HG03469 (cell line): ENCODE measurements around the gene TECPR2.

Experiments
- ATAC-seq: cut with Tn5 transposase; IDR thresholded peaks from one replicate; pipeline ENCODE4 v1.9.1; 2021; ENCODE audit warnings: mild to moderate bottlenecking, moderate library complexity, moderate number of reproducible peaks; ENCODE audit not compliant: unreplicated experiment

TECPR2 gene

DNA sequence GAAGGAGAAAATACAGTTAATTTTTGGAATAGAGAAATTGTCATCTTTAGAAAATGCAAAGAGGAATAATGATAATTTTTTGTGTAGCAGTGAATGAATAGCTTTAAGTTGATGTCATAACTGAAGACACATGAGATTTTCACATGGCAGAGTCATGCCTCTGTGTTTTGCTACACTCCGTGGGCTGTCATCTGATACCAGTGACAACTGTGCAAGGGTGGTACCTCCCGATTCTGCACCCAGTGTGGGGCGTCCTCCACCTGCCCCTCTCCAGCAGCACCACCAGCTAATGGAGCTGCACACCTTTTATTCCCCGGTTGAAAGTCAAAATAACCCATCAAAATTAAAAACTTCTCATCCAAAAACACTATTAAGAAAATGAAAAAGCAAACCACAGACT lies 99.7 kb downstream of the TECPR2 start:
- no peak for ATAC-seq

DNA sequence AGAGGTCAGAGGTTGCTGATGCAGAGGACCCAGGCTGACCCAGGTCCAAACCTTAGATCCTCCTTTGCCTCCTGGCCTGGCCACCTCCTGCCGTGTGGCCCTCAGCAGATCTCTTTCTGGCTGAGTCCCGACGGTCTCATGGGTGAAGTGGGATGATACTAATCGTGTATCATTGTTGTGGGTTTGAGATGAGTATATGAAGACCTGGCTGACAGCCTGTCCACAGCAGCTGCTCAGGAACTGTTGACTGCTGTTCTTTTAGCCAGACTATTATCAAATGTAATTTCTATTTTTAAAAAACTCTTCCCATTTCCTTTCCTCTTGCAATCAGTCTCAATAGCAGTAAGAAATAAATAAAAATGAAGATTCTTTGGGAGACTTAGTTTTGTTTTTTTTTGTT lies 101.3 kb downstream of the TECPR2 start:
- ATAC-seq = no peak

DNA sequence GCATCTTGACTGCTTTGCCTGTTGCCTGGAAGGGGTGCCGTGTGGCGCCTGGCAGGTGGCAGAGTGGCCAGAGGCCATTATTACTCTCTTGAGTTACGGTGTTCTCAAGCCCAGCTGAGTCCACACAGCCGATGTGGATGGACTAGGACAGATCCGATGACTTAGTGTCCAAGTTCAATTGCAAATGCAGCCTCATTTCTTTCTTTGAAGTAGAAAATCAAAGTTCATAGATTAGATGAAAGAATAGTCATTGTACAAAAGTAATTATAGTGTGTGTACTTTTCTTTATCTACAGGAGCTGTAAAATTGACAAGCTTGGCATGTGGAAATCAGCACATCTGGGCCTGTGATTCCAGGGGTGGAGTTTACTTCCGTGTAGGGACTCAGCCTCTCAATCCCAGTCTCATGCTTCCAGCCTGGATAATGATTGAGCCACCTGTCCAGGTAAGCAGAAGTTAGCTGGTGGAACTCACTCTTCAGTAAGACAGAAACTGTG lies 102.2 kb downstream of the TECPR2 start:
- no peak for ATAC-seq

DNA sequence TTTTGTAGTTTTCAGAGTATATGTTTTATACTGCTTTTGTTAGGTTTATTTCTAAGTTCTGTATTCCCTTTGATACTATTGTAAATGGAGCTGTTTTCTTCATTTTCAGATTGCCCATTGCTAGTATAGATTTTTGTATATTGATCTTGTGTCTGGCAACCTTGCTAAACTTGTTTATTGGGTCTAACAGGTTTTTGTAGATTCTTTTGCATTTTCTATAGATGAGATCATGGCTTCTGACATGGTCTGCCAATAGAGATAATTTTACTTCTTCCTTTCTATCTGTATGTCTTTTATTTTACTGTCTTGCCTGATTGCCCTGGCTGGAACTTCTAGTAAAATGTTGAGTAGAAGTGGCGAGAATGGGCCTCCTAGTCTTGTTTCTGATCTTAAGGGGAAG lies 106.5 kb downstream of the TECPR2 start:
- no peak for ATAC-seq

DNA sequence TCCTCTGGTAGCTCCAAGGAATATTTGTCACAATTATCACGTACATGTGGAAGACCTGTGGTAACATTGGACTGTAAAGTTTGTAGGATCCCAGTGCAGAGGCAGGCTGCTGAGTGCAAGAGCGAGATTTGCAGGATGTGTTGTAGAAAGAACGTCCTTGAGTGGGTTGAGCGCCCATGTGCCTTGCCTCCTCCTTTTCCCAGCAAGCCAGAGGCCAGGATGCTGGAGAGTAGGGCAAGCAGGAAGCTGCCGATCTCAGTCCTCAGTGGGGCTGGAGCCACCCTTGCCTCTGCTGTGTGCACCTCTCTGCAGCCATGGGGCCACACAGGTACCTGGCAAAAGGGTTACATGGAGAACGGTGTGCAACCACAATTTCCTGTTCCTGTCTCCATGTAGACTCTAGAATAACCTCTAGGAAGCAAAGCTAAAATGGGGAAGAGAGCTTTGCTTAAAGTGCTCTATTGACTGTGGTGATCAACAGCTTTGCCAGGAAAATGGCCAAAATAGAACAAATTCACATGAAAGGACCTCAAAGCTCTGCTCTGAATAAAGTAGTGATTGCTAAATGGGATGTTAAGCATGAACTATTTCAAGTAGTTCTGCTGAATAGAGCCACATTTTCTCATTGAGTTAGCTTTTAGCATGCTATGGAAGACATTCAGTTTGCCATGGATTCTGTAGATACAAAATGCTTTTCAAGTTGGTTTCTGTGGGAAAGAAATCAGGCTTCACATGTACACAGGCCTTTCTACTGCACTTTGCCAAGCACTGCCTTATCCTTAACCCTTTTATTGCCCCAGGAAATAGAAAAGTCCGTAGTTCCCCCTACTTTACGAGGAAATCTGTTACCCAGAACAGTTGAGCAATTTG lies 109.4 kb downstream of the TECPR2 start:
- ATAC-seq = no peak

DNA sequence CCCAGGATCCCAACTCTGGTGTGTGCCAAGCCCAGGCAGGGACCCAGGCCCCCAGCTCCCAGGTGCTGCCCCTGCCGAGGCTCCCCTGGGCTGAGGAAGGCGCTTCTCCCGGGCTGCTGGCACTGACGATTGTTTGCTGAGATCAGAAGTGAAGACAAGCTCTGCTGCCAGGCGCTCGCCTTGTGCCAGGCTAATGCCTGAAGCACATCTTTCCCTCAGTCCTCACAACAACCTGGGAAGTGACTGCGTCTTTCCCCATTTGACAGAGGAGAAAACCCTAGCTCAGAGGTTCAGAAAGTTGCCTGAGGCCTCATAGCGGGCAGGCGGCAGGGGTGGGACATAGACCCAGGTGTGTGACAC lies 110.0 kb downstream of the TECPR2 start:
- ATAC-seq = no peak

DNA sequence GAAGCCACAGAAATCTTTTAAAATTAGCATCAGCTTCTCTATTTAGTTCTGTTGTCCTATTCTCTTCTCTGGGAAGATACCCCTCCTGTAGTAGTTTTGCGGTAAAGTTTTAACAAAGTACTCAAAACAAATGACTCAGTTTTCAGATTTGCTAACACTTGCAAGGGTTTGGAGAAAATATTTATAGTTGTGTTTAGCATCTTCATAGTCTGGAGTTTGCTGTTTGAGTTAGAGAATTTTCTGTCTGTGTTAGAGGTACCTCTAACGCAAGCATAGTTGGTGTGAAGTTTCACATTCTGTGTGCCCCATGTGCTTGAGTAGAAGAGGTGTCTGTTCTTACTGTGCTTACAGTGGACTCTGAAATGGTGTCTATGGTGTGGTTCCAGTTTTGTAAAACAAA lies 110.8 kb downstream of the TECPR2 start:
- no peak for ATAC-seq

DNA sequence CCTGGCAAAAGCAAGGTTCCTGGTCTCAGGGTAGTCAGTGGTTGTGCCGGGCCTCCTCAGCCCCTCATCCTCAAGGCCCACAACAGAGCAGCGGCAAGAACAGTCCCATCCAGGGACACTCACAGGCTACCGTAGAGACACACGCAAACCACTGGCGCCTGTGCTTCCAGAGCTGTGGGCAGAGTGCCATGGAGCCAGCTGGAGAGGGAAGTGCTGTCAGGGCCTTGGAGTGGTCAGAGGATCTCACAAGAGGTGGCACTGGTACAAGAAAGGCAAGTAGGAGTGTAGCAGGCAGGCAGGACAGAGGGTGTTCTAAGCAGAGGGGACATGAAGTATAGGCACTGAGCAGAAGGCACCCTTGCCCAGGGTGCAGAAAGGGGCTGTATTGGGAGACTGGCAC lies 112.2 kb downstream of the TECPR2 start:
- ATAC-seq = no peak

DNA sequence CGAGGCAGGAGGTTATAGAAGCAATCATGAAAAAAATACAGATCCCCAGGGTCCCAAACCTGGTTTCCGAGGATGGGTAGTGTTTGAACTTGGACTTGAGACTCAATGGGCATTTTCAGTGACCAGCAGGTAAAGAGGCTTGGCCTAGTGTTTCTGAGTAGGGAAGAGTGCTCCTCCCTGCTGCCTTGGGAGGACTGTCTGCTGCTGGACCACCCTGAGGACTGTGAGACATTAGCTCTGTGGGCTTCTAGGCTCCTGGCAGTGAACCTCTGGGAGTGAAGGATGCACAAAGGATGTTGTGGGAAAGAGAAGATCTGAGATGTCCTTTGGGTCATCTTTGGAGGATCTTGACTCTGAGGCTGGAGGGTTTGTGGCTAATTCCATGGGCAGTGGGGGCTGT lies 116.4 kb downstream of the TECPR2 start:
- no peak for ATAC-seq

DNA sequence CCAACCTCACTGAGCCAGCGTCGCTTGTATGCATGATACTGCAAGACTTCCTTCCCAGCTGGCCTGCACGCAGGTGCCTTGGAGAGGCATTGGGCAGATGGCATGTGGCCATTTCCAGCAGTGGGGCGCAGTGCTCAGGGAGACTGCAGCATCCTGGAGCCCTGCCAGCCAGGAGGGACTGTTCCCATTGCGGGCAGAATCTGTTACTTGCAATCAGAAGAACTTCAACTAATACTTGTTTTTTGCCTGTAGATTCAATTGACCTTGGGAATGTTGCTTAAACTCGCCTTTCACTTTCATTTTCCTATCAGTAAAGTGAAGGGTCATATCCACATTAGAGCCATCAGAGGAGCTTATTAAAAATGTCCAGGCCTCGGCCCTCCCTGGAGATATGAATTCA lies 117.0 kb downstream of the TECPR2 start:
- no peak for ATAC-seq

DNA sequence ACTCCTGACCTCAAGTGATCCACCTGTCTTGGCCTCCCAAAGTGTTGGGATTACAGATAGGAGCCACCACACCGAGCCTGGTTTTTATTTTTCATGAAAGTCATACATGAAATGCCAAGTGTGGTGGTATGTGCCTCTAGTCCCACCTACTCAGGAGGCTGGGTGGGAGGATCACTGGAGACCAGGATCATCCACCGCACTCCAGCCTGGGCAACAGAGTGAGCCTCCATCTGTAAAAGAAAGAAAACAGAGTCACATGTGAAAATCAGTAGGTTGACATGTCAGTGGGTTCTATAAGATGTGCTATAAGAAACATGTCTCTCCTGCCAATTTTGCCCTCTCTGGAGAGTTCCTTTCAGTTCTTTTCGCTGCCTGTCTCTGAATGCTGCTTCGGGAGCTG lies 118.6 kb downstream of the TECPR2 start:
- no peak for ATAC-seq

DNA sequence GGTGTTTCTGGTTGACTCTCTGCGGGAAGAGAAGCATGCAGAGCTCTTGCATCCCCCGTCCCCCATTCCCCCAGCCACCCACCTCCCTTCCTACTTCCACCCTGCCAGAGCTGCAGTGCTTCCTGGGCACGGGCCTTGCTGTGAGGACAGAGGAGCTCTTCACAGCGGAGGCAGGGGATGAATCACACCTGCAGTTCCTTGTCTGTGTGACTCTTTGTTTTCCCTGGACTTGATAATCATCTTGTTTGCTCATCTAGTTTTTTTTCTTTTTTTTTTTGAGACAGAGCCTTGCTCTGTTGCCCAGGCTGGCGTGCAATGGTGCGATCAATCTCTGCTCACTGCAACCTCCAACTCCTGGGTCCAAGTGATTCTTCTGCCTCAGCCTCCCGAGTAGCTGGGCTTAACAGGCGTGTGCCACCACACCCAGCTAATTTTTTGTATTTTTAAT lies 119.1 kb downstream of the TECPR2 start:
- ATAC-seq = no peak

DNA sequence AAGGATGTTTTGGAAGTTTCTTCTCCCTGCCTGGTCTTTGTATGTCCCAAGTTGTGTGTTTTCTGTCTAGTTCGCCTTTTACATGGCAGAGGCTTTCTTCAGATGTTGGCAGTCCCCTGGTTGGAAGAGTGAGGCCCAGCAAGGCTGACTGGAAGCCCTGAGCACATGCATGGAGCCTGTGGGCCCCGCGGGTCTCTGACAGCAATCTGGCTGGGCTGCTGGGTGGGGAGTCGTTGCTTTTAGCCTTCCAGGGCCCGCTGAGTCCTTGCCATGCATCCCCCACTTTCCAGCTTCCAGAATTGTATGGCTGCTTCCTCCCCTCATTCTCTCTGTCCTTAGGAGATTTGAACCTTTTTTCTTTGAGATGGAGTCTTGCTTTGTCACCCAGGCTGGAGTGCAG lies 121.6 kb downstream of the TECPR2 start:
- ATAC-seq = no peak

DNA sequence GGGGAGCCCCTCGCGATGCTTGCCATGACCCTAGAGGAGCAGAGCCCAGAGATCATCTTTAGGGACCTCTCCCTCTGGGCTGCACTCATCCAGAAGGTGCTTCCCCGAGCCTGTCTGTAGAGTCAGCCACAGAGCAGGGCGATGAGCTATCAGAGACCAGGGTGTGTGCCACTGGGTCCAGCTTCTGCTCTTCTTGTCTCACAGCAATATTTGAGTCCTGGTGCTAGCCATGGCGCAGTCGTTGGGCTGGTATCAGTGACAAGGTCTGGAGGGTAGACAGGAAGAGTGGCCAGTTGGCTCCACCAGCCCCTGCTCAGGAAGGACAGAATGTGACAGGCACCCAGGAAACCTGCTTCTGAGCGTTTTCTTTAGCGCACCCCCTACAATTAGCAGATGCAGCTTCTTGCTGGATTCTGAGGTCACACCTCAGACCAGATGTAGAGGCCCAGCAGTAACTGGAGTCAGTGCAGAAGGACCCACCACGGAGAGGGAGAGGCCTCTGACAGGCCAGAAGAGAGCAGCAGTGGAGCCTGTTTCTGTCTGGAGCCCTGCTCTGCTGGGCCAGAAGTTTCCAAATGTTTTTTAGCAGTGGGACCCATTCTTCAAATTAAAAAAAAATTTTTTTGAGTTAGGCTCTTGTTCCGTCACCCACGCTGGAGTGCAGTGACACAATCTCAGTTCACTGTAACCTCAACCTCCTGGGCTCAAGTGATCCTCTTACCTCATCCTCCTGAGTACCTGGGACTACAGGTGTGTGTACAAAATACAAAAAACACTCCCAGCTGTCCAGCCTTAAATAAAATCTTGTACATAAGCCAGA lies 123.2 kb downstream of the TECPR2 start:
- ATAC-seq = no peak

DNA sequence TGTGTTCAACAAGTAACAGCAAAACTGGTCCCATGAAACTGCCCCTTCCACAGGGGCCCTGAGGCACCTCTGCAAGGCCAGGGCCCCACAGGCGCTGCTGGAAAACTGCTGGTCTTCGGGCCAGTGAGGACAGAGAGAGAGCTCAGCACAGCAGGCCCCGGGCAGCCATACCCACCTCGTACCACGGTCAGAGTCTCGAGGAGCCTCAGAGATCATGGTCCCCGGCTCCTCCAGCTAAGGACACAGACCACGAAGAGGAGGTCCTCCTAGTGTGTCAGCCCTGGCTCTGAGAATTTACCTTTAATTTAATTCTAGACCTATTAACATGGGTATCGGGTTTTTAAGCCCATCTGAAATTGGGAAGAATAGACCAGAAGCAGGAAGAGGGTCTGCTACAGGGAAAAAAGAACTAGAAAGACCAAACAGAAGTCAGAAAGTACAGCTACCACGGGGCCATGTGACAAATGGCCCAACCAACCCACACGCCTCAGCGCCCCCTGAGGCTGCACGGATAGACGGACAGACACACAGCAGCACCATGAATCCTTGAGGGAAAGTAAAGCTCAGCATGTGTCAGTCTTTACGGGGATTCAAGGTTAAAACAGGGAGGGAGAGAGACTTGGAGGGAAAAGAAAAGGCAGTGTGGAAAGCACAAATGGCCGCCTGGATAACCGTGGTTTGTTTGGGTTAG lies 123.9 kb downstream of the TECPR2 start:
- ATAC-seq = no peak

DNA sequence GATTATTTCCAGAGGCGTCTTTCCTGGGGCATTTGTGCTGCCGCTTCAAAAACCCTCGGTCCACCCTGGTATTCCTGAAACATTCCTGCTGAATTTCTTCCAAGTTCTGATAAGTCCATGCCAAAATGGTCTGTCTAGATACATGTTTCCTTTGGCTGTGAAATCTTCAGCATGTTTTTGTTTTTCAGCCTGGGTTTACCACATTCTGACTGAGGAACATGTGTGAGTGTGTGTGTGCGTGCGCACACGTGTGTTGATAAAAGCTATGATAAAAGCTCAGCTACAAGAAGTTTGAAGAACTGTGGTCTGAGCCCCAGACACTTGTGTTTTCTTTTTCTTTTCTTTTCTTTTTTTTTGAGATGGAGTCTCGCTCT lies 124.5 kb downstream of the TECPR2 start:
- no peak for ATAC-seq

DNA sequence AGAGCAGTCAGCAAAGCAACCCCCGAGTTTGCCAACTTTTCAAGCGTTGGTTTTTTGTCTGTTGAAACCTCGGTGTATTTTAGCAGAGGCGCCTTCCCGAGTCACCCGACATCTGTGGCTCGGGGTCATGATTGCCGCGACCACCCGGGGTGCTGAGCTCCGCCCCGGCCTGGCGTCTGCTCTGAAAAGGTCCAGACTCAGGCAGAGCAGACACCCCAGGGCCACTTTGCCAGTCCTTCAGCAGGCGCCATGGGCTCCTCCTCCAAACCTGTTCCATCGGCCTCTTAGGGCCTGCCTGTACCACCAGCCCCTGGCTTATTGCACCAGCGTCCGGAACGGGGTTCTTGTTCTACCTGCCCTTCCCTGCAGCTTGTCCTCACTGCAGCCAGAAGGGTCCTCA lies 127.7 kb downstream of the TECPR2 start:
- ATAC-seq = no peak

DNA sequence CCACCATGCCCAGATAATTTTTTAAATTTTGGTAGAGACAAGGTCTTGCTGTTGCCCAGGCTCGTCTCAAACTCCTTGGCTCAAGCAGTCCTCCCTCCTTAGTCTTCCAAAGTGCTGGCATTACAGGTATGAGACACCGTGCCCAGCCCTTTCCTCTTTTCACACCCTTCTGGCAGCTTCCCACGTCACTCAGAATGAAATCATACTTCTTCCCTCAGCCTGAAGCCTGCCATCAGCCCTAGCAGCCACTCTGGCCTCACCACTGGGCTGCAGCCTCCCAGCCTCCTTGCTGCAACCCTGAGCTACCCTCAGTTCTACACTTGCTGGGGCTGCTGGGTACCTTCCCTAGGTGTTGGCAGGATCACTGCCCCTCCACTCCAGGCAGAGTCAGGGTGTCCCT lies 128.6 kb downstream of the TECPR2 start:
- no peak for ATAC-seq

DNA sequence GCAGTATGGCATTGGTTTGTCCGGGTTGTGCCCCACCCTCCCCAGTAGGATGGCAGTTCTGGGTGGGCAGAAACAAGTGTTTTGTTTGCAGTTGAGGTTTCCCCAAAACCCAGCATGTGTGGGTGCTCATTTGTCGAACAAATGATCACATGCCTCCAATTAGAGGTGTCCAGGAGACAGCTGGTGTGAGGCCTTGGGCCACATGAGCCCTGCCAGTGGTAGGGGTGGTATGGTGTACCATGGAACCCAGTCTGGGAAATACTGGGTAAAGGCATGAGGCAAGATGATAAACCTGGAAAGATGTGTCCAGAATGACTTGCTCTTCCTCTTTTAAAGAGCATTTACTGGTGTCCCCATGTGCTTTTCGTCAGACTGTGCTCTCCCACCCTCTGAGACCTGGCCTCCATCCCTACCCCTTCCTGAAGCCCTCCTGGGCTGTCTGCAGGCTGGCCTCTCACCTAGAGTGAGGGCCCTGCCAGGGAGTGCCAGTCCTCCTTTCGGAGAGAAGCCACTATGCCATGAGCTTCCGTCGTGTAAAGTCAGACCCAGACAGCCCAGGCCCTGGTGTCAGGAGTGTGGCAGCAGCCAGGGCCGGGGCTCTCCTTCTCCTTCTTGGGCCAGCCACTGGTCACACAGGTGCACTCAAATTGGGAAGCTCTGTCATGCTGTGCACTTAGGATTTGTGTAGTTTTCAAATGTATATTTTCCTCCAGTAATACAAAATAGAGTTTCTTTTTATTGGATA lies 129.2 kb downstream of the TECPR2 start:
- ATAC-seq = no peak

DNA sequence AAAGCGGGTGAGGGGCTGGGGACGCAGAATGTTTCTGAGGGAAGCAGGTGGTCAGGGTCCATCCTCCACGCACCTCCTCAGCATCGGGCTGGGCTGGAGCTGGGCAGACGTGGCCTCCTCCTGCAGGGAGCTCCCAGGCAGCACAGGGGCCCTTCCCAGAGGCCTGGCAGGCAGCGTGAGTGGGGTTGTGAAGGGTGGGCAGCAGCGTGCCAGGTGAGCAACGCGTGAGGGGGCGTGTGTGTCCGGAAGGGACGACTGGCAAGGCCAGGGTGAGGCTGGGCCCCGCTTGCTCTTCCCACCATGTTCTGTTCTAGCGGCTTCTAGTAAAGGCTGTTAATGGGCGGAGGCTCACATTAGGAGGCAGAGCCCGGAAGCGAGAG lies 129.8 kb downstream of the TECPR2 start:
- ATAC-seq = no peak

DNA sequence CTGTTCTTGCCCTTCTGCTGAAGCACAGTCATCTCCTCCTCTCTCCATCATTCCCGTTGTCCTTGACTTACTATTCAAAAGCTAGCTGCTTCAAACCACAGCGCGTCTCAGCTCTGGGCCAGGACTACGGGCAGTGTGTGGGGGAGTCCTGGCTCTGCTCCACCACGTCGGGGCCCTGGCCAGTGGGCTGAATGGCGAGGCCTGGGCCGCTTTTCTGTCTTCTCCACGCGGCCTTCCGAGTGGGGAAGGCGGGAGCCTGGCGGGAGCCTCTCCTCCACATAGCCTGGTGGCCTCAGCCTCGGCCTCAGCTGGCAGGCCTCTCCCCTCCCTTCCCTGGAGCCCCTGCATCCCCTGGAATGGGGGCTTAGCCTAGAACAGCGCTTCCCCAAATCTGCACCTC lies 130.4 kb downstream of the TECPR2 start:
- ATAC-seq = no peak
